ENCODE data around the gene ATRNL1. TPM values are rescaled to one million over a fixed set of nuclear protein-coding genes. Genes with fewer than 3 reads are reported as not detected.

ATRNL1 gene
- total and polyA plus RNA-seq, 2 of the 8 experiments (the other 6 are each of a cell fraction or from before 2014, with no cell fraction given) = 5.1 to 17.6 TPM

DNA sequence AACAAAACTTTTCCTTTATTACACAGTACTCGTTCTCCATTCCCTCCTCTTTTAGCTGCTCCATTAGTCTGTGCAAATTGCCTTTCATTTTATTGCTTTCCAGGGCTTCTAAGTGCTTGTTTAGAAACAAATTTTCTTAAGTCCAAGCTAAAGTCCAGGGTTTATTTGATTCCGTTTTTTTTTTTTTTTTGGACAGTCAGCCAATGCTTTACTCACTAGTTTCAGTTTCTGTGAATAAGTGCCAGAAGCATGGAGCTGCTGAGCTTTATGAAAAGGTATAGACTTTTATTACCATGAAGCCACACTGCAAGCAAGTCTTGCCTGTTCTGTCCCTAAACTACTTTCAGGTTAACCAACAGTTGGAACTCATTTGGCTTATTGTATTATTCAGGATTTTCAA, 724.8 kb downstream of the ATRNL1 start:
- DNase-seq (ENCODE audit: low read depth in 1 of 2, low spot score in 2 of 2) (no peak), FAIRE-seq (no peak)
- 67% methylated on average over 2 of the region's 2 CpGs; no CpG with 5 or more reads in 1 of the 2 experiments for WGBS, 2 experiments (ENCODE audit: extremely low coverage in 1 of 2, insufficient coverage in 1 of 2, insufficient read length in 1 of 2, insufficient replicate concordance in 2 of 2, low coverage in 1 of 2, low lambda C conversion rate in 2 of 2, missing lambda C conversion rate in 1 of 2)
- no peaks in the 10 kb centered on the region for H3K79me1 ChIP-seq (ENCODE audit: low read depth, low read length)
- no peaks in the 10 kb centered on the region for H3K9me3 ChIP-seq (ENCODE audit: insufficient read depth in 2 of 2, low read depth in 1 of 2, low read length in 1 of 2)
- no peak overlapping the region for H3K56ac ChIP-seq (replicated peaks; ENCODE audit: insufficient read length, low read depth, low read length)
- no peak overlapping the region for H3K4me3 ChIP-seq (ENCODE audit: extremely low read depth in 1 of 4, insufficient read depth in 2 of 4, low read depth in 3 of 4, low read length in 4 of 4)
- H3K4ac ChIP-seq (replicated peaks; ENCODE audit: insufficient read length, low read depth, low read length) = no peak overlapping the region
- no peak overlapping the region for H2BK15ac ChIP-seq (ENCODE audit: low read length)
- no peak overlapping the region for H3K18ac ChIP-seq (ENCODE audit: extremely low read depth, low read length)
- no peak overlapping the region for H2BK20ac ChIP-seq (ENCODE audit: low read length)
- H3K23ac ChIP-seq (ENCODE audit: insufficient read length) = no peak overlapping the region
- no peak overlapping the region for H3K4me2 ChIP-seq (ENCODE audit: insufficient read depth in 1 of 2, low read depth in 2 of 2, low read length in 2 of 2)
- no peak overlapping the region for H3K9ac ChIP-seq (replicated peaks in 1 of 4; ENCODE audit: extremely low read depth in 1 of 4, low read depth in 3 of 4, low read length in 3 of 4)
- no peak overlapping the region for H2BK120ac ChIP-seq (replicated peaks; ENCODE audit: low read depth, low read length)
- H4K91ac ChIP-seq (replicated peaks; ENCODE audit: insufficient read length, low read length) = no peak overlapping the region
- no peak overlapping the region for H4K8ac ChIP-seq (ENCODE audit: extremely low read depth, insufficient read depth, low read length)
- CTCF ChIA-PET (ENCODE audit: partially characterized antibody) = no interaction called here
- H3K79me2 ChIP-seq (ENCODE audit: control insufficient read depth in 1 of 2, insufficient read depth in 2 of 2, low read length in 2 of 2) = no peaks in the 10 kb centered on the region
- H3K27ac ChIP-seq (ENCODE audit: low read depth, low read length) = no peak overlapping the region
- H4K20me1 ChIP-seq (replicated peaks in 1 of 2; ENCODE audit: control insufficient read depth in 1 of 2, insufficient read depth in 2 of 2, low read length in 2 of 2) = no peaks in the 10 kb centered on the region
- H2AFZ ChIP-seq (ENCODE audit: low read length) = no peak overlapping the region
- no peaks in the 10 kb centered on the region for H3K36me3 ChIP-seq (ENCODE audit: control insufficient read depth in 2 of 4, insufficient read depth in 4 of 4, low read length in 3 of 4)
- no peak overlapping the region for H2AK5ac ChIP-seq (ENCODE audit: low read depth, low read length)
- no peak overlapping the region for H4K5ac ChIP-seq (ENCODE audit: insufficient read length, low read depth, low read length)
- H3K27me3 ChIP-seq (replicated peaks in 1 of 4; ENCODE audit: control insufficient read depth in 3 of 4, extremely low read depth in 1 of 4, insufficient read depth in 3 of 4, low read length in 3 of 4) = no peaks in the 10 kb centered on the region
- TF ChIP-seq ZNF274 (IDR thresholded peaks at IDR 0.05; ENCODE audit: borderline replicate concordance, extremely low read depth, low read length) = no peak
- TF ChIP-seq, protein P1, sequence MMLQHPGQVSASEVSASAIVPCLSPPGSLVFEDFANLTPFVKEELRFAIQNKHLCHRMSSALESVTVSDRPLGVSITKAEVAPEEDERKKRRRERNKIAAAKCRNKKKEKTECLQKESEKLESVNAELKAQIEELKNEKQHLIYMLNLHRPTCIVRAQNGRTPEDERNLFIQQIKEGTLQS (IDR thresholded peaks at IDR 0.05; ENCODE audit: insufficient read depth, low read depth, low read length) = no peak
- TF ChIP-seq SIX5 (IDR thresholded peaks at IDR 0.05; ENCODE audit: low read depth, low read length) = no peak
- TF ChIP-seq NRF1 (IDR thresholded peaks at IDR 0.05; ENCODE audit: low read depth, low read length) = no peak
- TF ChIP-seq, protein P2, sequence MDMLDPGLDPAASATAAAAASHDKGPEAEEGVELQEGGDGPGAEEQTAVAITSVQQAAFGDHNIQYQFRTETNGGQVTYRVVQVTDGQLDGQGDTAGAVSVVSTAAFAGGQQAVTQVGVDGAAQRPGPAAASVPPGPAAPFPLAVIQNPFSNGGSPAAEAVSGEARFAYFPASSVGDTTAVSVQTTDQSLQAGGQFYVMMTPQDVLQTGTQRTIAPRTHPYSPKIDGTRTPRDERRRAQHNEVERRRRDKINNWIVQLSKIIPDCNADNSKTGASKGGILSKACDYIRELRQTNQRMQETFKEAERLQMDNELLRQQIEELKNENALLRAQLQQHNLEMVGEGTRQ (IDR thresholded peaks at IDR 0.05; ENCODE audit: low read length) = no peak
- TF ChIP-seq, protein P3, sequence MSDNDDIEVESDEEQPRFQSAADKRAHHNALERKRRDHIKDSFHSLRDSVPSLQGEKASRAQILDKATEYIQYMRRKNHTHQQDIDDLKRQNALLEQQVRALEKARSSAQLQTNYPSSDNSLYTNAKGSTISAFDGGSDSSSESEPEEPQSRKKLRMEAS (IDR thresholded peaks at IDR 0.05) = no peak
- no peak for TF ChIP-seq SP1 (IDR thresholded peaks at IDR 0.05; ENCODE audit: low read depth, low read length)
- TF ChIP-seq, protein P4, sequence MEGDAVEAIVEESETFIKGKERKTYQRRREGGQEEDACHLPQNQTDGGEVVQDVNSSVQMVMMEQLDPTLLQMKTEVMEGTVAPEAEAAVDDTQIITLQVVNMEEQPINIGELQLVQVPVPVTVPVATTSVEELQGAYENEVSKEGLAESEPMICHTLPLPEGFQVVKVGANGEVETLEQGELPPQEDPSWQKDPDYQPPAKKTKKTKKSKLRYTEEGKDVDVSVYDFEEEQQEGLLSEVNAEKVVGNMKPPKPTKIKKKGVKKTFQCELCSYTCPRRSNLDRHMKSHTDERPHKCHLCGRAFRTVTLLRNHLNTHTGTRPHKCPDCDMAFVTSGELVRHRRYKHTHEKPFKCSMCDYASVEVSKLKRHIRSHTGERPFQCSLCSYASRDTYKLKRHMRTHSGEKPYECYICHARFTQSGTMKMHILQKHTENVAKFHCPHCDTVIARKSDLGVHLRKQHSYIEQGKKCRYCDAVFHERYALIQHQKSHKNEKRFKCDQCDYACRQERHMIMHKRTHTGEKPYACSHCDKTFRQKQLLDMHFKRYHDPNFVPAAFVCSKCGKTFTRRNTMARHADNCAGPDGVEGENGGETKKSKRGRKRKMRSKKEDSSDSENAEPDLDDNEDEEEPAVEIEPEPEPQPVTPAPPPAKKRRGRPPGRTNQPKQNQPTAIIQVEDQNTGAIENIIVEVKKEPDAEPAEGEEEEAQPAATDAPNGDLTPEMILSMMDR (IDR thresholded peaks at IDR 0.05; ENCODE audit: control extremely low read depth in 1 of 3, insufficient read depth in 1 of 3, low read depth in 1 of 3, low read length in 3 of 3) = no peak
- no peak overlapping the region for H2BK12ac ChIP-seq (ENCODE audit: low read depth, low read length)
- H3K23me2 ChIP-seq (ENCODE audit: low read depth, low read length) = no peaks in the 10 kb centered on the region
- H3K14ac ChIP-seq (ENCODE audit: insufficient read length) = no peak overlapping the region
- POLR2A ChIA-PET (ENCODE audit: partially characterized antibody) = no interaction called here
- H3K4me1 ChIP-seq (replicated peaks in 1 of 4; ENCODE audit: control insufficient read depth in 3 of 4, insufficient read depth in 4 of 4, low read length in 3 of 4) = 0 out of 7 replicates have a peak, but pooled peaks cover 0 to 4% (median 0%) of the 10 kb centered on the region in 4 experiments
- H2BK5ac ChIP-seq (ENCODE audit: low read depth, low read length) = no peak overlapping the region

All from H1 (cell line).